Fibroblast of upper back skin (primary cell): ENCODE results near the gene CKAP2L.

Experiments used
- DNase-seq: peaks from one replicate; pipeline ENCODE4 v3.0.0-alpha.2; 2013

The CKAP2L gene

GRCh38 chr2:112764071-112765044, at the start of gene CKAP2L:
Gene CKAP2L (minus strand): TSS chr2:112764609. CDS start chr2:112764598, 11 bp downstream.
- peak; percentile 98 for DNase-seq

- no peak for DNase-seq
Observed at GRCh38 chr2:112813280-112813966, 49.0 kb upstream of the CKAP2L start.

DNA sequence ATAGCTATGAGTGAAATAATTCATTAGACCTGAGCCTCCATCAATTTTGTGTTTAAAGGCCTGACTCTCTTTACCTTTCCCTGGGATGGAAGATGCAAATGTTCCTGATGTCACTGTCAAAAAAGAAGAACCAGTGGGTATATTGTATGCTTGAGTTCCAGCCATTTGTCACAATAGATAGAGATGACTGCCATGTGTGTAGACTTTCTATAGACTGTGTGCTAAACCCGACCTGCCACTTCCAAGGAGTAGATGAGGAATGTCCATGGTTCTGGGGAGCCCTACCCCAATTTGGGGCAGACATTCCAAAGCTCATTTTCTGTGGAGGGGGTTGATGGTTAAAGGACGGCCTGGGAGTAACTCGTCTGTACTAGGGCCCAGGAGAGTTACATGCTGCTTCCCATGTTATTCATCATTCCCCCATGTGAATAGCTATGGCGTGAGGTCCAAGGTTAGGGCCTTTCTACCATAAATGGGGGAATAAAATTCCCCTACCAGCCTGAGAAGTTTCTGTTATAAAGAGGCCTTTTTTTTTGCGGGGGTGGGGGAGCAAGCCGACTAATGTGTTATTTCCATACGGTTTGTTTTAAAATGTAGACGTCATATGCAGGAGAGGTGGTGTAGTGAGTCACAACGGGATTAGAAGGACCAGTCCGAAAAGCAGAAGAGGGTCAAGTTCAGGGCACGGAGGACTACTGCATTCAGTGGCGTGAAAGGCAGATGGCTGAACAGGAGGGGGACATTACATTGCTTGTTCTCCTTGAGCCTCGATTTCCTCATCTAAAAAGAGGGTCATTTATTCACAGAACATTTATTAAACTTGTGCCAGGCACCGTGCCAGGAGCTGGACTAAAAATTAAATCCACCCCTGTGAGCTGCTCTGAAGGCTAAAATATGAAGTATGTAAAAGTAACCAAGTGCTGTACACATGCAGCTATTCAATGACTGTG, 48.2 kb upstream of the CKAP2L start:
- peak; percentile 94 for DNase-seq

DNA sequence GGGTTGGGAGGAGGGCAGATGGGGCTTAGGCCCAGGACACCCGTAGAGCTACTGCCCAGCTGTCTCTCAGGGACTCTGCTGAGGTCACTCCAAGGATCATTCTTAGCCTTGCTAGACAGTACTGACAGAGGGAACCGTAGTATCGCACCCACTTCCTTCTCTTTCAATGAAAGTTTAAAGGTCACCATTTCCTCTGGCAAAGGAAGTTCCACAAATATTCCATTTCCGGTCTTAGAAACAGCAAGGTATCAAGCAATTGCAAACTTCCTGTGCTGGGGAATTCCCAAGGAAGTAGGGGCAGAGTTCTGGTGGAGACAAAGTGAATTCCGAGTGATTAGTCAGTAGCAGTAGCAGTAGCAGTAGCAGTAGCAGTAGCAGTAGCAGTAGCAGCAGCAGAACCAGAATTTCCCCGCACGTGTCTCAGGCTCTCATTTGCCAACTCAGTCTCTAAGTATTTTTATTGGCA, 47.5 kb upstream of the CKAP2L start:
- peak; percentile 92 for DNase-seq

DNA sequence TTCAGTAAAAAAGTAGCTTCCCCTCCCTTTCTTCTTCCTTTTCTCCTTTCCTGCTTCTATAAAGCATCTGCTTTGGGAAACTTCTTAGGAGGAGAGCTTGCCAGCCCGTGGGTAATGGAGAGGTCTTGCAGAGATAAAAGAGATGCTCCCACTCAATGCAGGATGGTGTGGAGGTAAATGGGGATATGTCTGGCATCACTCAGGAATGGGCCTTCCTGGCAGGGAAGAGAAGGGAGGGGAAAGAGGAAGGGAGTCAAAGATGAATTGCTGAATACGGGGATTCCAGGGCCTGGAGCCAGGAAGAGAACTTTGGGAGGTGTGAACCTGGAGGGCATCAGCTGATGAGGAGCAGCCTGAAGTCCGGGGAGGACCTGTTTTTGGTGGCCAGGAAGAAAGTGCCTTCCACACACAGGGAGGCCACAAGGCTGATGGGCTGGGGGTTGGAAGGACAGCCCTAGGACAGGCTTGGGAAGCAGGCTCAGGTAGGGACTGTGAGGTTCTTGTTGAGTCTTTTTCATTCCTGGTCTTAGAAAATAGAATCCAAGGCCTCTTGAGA, 46.9 kb upstream of the CKAP2L start:
- no peak for DNase-seq

DNA sequence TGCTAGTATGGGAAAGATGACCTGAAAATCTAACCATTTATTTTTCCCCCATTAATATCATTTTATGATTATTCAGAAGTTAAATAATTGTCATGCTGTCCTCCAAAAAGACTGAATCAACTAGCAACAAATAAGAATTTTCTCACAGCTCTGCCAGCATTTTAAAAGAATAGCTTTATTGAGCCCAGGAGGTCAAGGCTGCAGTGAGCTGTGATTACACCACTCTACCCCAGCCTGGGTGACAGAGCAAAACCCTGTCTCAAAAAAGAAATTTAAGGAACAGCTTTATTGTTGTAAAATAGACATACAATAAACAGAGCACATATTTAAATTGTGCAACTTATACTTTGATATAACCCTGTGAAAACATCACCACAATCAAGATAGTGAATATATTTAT, 44.7 kb upstream of the CKAP2L start:
- no peak for DNase-seq

GRCh38 chr2:112807233-112807807, 42.9 kb upstream of the CKAP2L start:
- no peak for DNase-seq

DNA sequence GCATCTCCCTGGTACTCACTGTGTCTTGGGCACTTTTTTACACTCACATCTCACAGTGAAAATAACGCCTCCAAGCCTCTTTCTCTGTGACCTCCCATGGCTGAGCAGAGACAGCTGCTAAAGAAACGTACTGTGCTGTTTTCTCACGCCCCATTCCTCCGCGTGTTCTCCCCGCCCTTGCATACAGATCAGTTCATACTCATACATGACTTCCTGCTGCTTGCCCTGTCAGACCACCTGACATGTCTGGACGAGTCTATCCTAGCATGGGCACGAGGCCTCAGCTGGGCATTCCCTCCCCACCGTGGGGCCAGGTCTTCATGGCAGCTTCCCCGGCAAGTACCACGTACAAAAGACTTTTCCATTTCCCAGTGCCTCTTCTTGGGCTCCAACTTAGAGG, 41.1 kb upstream of the CKAP2L start:
- no peak for DNase-seq

DNA sequence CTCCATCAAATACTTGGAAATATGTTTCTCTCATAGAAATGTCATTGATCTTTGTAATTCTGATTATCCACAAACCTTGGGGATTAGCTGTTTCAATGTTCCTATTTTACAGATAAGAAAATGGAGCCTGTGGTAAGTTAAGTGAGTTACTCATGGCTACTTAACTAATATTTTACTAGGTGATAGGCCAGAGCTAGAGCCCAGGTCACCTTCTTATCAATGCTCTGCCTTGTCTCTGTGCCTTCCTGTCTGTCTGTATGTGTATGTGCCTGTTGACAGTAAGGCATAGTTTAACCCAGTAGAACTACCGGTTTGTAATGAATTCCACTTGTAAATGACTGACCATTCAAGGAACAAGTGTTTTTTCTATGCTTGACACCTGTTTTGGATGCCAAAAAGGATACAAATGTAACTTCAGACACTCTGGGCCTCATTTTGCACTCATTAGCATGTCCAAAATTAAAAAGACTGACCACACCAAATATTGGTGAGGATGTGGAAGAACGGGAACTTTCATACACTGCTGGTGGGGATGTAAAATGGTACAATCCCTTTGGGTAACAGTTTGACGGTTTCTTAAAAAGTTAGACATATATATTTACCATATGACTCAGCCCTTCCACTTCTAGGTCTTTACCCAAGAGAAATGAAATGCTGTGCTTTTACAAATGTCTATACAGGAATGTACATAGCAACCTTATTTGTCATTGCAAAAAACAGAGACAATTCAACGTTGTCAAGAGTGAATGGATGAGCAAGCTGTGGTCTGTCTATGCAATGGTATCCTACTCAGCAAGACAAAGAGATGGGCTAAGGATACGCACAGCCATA, 39.5 kb upstream of the CKAP2L start:
- peak; percentile 93 for DNase-seq

DNA sequence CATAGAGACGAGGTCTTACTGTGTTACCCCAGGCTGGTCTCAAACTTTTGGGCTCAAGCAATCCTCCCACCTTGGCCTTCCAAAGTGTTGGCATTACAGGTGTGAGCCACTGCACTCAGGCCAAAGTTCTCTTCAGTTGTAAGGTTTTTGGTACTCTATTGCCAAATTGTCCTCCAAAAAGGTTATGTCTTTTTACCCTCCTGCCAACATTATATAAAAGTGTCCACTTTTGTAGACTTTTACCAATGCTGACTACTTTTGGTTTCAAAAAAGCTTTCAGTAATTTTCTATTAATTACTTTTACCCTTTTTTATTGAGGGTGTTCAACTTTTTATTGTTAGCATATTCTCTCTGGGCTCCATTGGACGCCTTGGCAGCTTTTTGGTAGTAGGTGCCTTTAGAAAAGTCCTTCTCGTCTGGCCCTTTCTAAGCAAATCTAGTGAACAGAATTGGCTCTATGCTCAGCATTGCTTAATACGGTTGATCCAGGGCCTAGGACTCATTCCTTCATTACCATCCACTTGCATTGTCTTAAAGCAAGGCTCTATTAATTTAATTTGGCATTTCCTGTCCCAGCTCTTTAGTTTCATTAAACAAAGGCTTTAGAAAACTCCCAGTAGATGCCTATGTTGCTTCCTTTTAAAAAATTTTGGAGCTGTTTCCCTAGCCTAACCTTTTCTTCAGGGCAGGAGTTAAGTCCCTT, 36.6 kb upstream of the CKAP2L start:
- no peak for DNase-seq

GRCh38 chr2:112798979-112799975, 34.9 kb upstream of the CKAP2L start:
- peak; percentile 22 for DNase-seq

DNA sequence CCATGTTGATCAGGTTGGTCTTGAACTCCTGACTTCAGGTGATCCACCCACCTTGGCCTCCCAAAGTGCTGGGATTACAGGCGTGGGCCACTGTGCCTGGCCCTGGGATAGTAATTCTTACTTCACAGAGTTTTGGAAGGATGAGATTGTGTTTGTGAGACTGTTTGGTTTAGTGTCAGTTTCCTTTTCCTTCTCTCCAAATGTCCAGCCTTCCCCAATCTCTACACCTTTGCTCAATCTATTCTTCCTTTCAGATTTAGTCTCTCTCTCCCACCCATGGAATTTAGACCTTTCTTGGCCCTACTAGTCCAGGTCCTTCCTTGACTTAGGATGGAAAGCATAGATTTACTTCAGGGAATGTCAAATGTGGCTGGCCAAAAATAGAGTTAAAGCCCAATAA, 32.1 kb upstream of the CKAP2L start:
- DNase-seq, result no peak

DNA sequence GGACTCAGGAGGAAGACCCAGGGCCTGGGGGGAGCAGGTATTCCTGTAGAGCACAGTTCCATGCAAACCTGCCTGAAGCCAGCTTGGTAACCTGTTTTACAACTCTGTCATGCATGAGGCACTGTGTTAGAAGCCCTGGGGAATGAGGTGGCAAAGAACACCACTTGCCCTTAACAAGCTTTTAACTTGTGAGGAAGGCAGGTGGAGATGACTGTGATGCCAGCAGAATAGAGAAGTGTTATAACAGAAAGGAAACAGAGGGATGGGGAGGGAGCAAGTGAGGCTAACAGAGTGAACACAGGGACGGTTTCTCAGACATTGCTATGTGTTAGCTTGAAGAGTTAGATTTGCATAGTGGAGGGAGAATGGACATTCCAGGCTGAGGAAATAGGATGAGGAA, 31.4 kb upstream of the CKAP2L start:
- no peak for DNase-seq

- DNase-seq, result no peak
Observed at GRCh38 chr2:112794841-112795240, 30.4 kb upstream of the CKAP2L start.

DNA sequence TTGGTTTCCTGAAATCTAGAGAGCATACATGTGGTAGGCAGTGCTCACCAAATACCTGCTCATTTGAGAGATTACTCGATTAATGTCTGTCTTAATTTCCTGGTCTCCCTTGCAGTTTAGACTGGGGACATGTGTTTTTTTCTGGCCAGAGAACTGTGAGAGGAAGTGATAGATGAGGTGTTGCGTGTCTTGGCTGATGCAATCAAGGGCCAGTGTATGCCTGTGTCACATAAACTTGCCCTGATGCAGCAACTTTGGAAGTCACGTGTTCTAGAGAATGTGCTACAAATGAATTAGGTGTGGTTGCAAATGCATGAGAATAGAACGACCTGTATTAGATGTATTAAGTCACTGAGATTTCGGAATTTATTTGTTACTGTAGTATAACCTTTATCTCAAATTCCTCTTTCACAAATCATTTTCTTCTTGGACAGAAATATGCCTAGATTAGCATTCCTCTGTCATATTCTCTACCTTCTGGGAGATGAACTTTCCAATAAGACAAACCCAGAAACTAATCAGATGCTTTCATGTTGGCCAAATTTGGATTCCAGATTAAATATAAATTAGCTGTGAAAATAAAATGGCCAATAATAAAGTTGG, 29.8 kb upstream of the CKAP2L start:
- DNase-seq, result peak; percentile 92

DNA sequence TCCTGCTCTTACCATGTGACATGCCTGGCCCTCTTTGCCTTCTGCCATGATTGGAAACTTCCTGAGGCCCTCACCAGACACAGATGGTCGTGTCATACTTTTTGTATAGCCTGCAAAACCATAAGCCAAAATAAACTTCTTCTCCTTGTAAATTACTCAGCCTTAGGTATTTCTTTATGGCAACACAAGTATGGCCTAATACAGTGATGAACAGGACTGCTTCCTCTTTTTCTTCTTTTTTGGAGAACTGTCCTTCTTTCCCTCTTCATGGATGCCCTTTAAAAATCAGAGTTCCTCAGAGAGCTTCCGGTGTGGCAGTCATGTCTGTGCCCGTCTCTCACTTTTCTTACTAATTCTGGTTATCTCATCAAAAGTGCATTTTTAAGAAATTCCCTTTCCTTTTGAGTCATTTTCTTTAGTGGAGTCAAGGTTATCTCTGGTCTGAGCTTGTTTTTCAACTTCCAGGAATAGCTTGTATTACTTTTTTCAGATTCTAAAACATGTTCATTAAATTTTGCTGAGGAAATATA, 29.1 kb upstream of the CKAP2L start:
- DNase-seq, result peak; percentile 33

GRCh38 chr2:112792419-112792818, 28.0 kb upstream of the CKAP2L start:
- DNase-seq, result no peak

- no peak for DNase-seq
Observed at GRCh38 chr2:112791693-112792230, 27.4 kb upstream of the CKAP2L start.
